ENCODE results near the gene HELZ2.

GRCh38 chr20:63536997-63537524 is 37.0 kb downstream of the HELZ2 start, which contains the start of gene PTK6:
- TF ChIP-seq CTCF (IDR thresholded peaks at IDR 0.05) (no peak), POLR2A (IDR thresholded peaks at IDR 0.05) (no peak)

All from vagina (tissue), 2 donors.